ENCODE measurements around the gene ACKR3.

Gene ACKR3

GRCh38 chr2:236612737-236613136 is 43.1 kb downstream of the ACKR3 start:
- DNase-seq: no peak

DNA sequence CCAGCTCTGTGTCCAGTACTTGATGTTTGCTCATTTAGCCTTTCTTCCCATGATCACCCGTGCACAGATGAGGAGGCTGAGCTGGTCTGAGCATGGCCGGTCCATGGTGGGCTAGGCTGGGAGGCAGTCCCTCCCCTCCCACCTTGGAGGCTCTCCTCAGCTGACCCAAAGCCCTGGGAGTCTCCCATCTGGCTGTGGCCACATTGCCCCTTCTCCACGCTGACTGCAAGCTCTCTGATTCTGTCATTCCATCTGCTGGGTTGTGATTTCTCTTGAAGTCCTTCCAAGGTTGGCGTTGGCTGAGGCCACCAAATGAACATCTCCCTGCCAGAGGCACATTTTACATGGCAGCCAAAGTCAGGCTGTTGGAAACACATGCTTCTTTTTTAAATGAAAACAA is 44.0 kb downstream of the ACKR3 start:
- DNase-seq: no peak

DNA sequence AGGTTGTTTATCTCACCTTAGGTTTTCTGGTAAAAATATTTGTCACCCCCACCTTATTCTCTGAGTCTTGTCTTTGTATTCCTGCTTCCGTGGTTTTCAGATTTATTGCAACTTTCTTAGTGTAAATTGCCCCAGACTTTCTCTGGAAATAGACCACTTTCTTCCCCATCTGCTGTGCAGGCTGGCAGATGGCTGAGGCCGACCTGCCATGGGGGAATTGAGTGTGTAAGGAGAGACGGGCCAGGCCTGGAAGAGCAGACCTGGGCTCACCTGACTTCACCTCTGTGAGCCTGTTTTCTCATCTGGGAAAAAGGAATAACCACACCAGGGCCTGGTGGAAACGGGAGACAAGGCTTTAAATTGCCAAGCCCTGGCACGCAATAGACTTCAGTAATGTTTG is 44.9 kb downstream of the ACKR3 start:
- DNase-seq: no peak

- DNase-seq: no peak
Observed at GRCh38 chr2:236616031-236616430, 46.4 kb downstream of the ACKR3 start.

DNA sequence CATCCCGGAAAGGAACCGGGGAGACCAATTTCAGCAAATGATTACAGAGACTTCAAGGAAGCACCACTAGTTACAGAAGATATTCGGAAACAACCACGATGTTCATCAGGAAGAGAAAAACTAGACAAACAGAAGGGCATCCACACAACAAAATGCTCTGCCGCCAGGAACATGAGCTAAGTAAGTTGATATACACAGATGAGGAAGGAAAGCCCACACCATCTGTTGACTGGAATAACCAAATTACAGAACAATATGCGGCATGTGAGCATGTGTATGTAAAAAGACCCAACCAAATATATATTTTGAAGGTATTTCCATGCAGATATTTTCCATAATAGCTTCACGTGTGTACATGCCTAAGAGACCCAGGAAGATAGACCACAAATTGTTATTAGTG is 47.0 kb downstream of the ACKR3 start:
- DNase-seq: no peak

DNA sequence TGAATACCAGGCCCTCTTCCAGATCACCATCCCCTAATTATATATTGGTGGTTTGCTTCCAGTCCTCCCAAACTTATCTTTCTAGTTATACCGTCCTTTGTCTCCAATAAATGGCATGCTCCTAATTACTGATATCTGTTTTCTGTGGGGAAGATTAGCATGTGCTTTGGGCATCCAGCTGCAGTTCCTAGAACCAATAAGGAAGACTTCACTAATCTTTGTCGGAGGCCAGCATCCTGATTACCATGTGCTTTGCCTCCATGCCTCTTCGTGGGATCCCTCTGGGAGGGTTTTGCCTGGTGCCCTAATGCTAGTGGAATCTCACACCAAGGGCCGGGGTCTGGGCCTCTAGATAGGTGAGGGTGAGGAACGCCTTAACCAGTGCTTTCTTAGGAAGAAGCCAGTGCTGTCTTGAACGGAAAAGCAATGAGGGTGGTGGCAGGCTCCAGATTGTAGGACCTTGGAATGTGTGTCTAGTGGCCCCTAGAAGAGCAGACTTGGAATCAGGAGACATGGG is 47.7 kb downstream of the ACKR3 start:
- DNase-seq: no peak

- DNase-seq: no peak
Observed at GRCh38 chr2:236617796-236618195, 48.2 kb downstream of the ACKR3 start.

DNA sequence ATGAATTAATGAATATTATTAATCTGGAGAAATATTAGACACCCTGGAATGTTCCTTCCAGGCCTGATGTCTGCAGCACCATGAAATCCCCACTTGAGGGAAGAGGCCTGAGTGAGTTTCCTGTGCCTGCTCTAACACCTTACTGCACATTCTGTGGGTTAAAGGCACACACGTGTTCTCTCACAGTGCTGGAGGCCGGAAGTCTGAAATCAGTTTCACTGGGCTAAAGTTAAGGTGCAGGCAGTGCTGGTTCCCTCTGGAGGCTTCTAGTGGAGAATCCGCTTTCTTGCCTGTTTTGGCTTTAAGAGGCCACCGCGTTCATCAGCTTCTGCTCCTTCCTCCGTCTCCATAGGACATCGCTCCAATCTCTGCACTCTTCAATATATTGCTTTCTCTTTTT is 48.7 kb downstream of the ACKR3 start:
- no peak for DNase-seq

GRCh38 chr2:236619910-236620612 is 50.4 kb downstream of the ACKR3 start:
- peak in 1 of 6 experiments; percentile 19 for DNase-seq

DNA sequence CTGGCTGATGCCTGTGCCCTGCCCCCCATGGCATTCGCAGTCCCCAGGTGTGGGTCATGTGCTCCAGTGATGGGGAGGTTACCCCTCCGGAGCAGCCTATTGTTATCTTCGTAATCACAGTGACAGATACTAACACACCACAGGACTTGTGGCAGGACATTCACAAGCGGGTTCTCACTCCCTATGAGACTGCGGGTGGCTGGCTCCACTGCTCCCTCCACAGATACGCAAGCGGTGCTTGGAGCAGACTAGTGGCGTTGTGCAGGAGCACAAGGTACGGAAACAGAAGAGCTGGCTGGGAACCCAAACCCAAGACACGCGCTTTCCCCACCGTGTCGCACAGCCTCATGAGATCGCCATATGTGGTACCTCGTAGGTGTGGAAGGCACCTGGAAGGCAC is 52.2 kb downstream of the ACKR3 start:
- no peak for DNase-seq

DNA sequence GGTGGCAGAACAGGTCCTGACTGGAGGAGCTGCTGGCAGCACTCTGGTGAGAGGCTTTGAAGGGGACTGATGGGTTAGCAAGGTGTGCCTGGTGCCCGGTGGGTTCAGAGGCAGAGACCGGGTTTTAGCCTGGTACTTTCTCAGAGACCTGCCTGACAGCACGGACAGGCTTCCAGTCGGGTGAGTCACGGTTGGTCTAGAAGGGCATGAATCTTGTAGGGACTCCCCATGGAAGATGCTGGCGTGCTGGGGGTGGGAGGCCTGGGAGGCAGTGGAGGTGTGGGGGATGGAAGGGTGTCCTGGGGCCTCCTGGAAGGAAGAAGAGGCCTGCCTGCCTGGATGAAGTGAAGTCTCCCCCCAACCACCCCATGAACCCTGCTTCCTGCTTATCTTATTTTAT is 52.6 kb downstream of the ACKR3 start:
- DNase-seq: no peak

- peak in 1 of 6 experiments; percentile 6 for DNase-seq
Observed at GRCh38 chr2:236622660-236623059, 53.0 kb downstream of the ACKR3 start.

- DNase-seq: no peak
Observed at GRCh38 chr2:236623816-236624215, 54.2 kb downstream of the ACKR3 start.

DNA sequence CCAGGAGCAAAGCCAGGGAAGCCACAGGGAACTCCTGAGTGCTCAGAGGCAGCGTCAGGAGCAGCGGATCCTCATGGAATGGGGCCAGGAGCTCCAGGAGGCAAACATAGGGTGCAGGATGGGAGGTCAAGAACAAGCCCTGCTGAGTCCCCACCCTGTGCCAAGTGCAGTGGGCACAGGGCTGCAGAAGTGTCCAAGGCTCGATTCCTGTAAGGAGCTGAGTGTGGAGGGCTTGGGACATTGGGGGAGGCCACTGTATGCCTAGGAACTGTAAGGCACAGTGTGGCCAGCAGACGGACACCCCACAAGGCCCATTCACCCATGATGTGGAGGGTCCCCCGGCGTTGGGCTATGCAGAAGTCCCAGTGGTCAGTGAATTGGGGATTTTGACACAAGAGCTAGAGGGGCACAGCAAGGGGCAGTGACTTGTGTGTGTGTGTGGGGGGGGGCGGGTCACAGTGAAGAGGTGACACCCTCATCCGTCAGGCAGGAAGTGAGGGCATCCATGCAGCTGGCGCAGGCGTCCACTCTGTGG is 55.6 kb downstream of the ACKR3 start:
- no peak for DNase-seq

DNA sequence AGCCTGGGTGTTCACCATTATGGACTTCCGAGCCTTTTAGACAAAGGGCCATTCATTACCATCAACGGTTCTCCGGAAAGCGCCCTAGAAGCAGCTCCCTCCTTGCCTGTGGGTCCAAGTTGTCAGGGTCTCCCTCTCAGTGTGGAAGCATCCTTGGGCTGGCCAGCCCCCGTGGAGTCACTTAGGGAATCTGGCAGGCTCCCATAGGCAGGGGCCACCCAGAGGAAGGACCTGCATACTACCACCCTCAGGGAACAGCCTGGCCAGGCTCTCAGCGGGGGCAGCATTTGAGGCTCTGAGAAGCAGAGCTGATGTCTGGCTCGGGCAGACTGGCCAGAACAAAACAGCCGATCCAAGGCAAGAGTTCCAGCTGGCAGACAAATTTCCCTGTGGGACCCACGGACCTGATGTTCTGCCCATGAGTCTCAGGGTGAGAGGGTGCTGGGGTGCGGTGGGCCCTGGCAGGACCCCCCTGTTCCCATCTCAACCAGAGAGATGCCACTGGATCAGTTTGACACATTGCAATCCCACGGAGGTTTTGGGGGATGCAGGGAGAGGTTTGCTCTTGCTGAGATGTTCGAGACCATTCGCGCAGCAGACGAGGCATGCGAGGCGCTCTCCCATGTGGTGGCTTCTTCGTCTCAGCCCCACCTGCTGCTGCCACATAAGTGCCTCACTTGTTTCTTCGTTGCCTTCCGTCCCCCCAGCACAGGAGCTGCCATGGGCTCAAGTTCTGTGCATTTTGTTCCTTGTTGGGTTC is 56.9 kb downstream of the ACKR3 start:
- no peak for DNase-seq

- no peak for DNase-seq
Observed at GRCh38 chr2:236627193-236627592, 57.6 kb downstream of the ACKR3 start.

- DNase-seq: no peak
Observed at GRCh38 chr2:236627841-236628240, 58.2 kb downstream of the ACKR3 start.

GRCh38 chr2:236628256-236628901 is 58.8 kb downstream of the ACKR3 start:
- no peak for DNase-seq

DNA sequence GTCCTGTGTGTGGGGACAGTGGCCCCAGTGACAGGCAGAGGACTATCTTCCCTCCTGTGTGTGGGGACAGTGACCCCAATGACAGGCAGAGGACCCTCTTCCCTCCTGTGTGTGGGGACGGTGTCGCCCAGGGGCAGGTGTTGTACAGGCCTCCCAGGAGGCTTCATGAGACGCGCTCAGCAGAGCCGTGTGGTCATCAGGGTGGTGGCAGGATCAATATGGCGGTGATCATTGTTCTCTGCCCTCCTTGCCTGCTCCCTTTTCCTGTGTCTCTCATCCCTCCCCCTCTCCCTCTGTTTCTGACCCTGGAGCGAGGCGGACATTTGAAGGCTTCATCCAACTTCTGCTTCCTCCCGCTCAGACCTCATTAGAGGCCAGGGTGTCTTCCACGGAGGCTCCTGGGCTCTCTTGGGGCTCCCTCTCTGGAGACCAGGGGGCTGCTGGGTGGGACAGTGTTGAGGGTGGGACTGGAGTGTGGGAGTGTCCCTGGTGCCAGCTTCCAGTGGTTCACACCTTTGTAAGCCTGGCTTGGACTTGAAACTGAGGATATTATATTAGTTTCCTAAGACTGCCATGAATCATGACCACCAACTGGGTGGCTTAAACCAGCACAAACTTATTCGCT is 59.5 kb downstream of the ACKR3 start:
- no peak for DNase-seq

DNA sequence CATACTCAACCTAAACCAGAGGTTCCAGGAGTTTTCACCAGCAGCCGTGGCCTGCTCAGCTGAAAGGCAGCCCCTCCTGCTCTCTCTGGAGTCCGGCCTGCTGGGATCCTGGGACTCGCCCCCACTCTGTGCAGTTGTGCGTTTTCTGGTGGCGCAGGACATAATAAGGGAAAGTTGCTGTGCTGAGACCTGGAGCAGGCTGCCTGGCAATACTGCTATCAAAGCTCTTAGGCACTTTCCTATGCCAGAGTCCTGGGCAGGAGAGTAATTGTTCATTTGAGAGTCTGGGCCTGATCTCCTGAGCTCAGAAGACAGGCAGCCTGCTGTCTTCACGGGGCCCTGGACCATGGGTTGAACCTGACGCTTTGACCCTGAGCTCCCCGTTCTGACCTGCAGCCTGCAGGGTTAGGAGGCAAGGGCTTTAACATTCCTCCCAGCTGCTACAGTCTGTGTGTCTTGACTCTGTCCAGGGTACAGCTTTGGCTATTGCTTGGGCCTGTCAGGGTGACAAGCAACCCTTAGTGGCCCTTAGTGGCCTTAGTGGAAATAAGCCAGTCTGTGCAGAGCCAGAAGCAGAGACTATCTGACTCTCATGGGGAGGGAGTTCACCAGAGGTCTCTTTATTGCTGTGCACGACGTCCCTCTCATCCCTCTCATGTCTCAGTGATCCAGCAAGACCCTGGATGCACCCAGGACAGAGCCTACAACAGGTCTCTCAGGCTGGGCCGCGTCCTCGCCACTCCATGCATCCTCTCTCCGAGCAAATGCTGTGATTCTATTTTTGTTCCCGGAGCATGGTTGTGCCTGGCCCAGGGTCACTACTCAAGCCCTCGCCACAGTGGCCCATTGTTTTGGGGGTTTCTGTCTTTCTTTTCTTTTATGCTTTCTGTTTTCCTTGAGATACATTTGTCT is 60.6 kb downstream of the ACKR3 start:
- no peak for DNase-seq

GRCh38 chr2:236631281-236631855 is 61.7 kb downstream of the ACKR3 start:
- no peak for DNase-seq

DNA sequence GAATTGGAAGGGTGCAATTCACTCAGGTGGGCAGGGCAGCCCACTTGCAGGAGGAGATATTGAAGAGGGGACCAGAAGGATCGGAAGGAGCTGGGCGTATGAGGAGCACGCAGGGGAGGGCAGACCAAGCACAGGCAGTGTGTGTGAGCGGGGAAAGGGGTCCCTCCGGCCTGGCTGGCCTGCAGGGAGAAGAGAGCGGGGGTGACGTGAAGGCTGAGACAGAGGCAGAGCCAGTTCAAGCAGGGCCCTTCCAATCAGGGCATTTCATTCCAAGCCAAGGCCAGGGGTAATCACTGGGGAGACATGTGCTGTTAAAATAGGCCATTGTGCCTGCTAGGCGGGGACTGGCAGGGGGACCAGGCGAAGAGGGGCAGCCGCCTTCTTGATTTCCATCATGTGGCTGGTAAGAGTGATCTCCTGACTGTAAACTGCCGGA is 62.2 kb downstream of the ACKR3 start:
- no peak for DNase-seq

All from stimulated activated naive CD4-positive, alpha-beta T cell (primary cell).